SK-N-SH treated with all-trans-retinoic acid at 6 μM for 48 hours (cell line): ENCODE results near the gene CARS1.

Experiments
- PPARA ChIP-seq: fragments of 250-450 bp; sonication (Bioruptor Pico); IDR thresholded peaks from 2 replicates; pipeline ENCODE4 v1.5.0; 2020; ENCODE audit warnings: mild to moderate bottlenecking, borderline replicate concordance
- ZNF8 ChIP-seq: fragments of 450-650 bp; formaldehyde crosslinking; IDR thresholded peaks from 2 replicates; pipeline ENCODE4 v1.5.0; 2020; ENCODE audit warnings: mild to moderate bottlenecking, moderate library complexity
- TF ChIP-seq, protein P1 (sequence below): fragments of 250-450 bp; sonication (Bioruptor Pico); IDR thresholded peaks from 2 replicates; pipeline ENCODE4 v1.5.0; 2020; ENCODE audit warnings: mild to moderate bottlenecking, moderate library complexity

DNA sequence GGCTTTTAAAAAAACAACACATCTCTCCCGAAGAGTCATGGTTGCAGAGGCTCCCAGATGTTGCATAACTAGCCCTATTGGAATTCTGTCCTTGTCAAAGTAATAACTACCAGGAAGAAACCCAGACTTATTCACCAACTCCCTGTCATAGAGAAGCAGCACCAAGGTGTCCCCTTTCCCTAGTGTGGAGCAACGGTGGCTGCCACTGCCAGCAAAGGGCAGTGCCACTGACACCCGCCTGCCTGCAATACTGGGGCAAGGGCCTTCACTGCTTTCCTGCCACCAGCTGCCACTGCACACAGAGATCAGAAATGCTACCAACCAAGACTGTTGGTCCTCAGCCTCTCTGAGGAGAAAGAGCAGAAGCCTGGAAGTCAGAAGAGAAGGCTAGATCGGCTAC lies 92.4 kb downstream of the CARS1 start:
- TF ChIP-seq, protein P1, sequence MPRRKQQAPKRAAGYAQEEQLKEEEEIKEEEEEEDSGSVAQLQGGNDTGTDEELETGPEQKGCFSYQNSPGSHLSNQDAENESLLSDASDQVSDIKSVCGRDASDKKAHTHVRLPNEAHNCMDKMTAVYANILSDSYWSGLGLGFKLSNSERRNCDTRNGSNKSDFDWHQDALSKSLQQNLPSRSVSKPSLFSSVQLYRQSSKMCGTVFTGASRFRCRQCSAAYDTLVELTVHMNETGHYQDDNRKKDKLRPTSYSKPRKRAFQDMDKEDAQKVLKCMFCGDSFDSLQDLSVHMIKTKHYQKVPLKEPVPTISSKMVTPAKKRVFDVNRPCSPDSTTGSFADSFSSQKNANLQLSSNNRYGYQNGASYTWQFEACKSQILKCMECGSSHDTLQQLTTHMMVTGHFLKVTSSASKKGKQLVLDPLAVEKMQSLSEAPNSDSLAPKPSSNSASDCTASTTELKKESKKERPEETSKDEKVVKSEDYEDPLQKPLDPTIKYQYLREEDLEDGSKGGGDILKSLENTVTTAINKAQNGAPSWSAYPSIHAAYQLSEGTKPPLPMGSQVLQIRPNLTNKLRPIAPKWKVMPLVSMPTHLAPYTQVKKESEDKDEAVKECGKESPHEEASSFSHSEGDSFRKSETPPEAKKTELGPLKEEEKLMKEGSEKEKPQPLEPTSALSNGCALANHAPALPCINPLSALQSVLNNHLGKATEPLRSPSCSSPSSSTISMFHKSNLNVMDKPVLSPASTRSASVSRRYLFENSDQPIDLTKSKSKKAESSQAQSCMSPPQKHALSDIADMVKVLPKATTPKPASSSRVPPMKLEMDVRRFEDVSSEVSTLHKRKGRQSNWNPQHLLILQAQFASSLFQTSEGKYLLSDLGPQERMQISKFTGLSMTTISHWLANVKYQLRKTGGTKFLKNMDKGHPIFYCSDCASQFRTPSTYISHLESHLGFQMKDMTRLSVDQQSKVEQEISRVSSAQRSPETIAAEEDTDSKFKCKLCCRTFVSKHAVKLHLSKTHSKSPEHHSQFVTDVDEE (CRISPR knock-in tag): no peak
- TF ChIP-seq ZNF8 (CRISPR knock-in tag) (no peak), PPARA (no peak)
